ENCODE results near the gene RGS9.
A peak's percentile ranks its signal among the peaks of the same experiment; 100 is the strongest.
"Not testable (repeated sequence)": the region's sequence is repeated elsewhere in the genome, so short reads cannot be mapped to it uniquely, and the experiment has no call there.

RGS9 gene

DNA sequence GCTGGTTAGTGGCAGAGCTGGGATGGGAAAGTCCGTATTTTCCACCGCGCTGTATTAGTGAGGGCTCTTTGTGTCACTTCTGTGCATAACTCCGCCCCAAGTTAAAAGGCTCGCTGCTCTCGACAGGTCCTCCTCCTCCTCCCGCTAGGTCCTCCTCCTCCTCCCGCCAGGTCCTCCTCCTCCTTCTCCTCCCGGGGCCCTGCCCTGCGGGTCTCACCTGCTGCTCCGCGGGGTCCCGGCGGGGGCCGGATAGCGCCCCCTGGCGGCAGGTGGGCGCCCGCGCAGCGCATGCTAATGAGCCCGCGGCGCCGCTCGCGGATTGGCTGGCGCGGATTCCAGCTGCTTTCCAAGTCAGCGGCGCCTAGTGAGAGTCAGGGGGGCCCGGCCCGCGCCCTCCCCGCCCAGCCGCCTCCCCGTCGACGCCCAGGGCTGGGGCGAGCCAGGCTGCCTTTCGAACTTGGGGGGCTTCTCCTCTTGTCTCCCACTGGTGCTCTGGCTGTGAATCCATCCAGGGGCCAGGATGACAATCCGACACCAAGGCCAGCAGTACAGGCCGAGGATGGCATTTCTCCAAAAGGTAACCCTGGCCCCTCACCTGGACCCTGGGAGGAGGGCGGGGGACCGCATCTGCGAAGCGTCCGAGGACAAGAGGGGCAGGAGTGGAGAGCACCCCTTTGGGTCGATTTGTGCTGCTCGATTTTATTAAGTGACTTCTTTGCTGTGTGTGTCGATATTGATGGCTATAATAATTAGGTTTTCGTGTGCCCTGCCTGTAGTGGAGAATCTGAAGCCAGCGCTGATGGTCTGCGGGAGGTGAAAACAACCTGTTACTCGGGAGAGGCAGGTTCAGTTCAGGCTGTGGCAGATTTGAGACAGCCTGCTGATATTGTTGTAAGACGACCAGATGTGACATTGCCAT, at the start of gene RGS9:
RGS9 (plus strand) TSS at position 350 of the 919 bp plus-strand sequence; CDS start at position 521, 171 bp downstream.
- intact Hi-C loops (cut with DNase I): loop anchor here (5.0 to 10.0 kb wide), 2 partner anchors 35 to 162 kb away; no protein-coding TSS in a partner anchor
- peak; percentile 47 to 97 (median 78) for DNase-seq

DNA sequence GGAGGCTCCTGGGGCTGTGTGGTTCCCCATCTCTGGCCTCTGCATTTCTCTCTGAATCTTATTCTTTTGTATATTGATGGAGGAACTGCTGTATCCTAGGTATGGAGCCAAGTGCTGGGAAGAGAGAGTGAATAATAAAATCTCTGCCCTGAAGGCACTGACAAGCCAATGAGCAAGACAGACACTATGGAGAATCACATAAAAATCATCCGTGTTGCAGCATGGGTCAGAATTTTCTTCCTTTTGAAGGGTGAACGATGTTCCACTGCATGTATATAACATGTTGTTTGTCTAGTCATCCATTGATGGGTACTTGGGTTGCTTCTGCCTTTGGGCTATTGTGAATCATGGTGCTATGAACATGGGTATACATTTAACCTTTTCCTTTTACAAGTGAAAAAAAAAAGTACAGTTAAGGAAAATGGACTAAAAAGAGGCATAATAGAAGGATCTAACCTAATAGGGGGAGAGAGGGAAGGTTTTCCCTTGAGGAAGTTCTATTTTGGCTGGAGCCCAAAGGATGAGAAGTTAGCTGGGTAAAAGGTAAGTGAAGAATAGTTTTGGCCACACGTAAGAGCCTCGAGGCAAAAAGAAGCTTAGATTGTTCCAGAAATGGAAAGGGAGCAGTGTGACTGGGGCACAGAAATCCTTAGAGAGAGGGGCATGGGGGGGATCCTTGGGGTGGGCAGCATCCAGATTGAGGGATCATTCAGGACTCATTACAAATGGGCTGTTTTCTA, 48.4 kb upstream of the RGS9 start:
- no peak for DNase-seq
- intact Hi-C loops (cut with DNase I): no loop called here

DNA sequence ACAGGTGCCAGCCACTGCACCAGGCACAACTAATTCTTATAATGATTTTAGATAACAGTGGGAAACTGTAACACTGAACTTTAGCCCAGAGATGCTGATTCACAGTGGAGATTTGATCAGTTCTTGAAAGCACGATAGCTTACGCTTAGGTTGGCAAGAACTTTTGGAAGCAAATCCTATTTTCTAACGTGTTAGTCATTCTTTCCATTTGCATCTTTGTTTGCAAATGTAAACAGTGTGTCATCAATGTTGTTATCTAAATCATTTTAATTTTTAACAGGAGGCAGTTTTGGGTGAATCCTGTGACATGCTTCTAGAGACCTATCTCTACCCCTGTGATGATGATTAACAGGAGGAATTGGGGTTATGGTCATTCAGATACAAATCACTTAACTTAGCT, 44.9 kb upstream of the RGS9 start:
- intact Hi-C loops (cut with DNase I): no loop called here
- no peak for DNase-seq

DNA sequence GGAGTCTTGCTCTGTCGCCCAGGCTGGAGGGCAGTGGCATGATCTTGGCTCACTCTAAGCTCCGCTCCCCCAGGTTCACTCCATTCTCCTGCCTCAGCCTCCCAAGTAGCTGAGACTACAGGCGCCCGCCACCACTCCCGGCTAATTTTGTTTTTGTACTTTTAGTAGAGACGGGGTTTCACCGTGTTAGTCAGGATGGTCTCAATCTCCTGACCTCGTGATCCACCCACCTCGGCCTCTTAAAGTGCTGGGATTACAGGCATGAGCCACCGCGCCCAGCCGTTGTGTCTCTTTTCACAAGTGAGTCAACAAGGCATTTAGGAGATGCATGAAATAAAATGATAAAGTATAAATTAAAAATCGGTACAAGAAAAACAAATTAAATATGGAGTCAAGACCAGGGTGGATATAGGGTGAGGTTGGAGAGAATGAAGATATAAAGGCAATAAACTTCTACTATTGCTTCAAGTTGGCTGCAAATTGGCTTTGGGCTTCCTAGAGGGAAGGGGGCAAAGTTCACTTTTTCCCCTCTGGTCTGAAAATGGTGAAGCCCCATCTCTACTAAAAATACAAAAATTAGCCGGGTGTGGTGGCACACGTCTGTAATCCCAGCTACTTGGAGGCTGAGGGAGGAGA, 44.3 kb upstream of the RGS9 start:
- intact Hi-C loops (cut with DNase I): not testable (repeated sequence)
- DNase-seq: peak in 1 of 10 donors; percentile 55

DNA sequence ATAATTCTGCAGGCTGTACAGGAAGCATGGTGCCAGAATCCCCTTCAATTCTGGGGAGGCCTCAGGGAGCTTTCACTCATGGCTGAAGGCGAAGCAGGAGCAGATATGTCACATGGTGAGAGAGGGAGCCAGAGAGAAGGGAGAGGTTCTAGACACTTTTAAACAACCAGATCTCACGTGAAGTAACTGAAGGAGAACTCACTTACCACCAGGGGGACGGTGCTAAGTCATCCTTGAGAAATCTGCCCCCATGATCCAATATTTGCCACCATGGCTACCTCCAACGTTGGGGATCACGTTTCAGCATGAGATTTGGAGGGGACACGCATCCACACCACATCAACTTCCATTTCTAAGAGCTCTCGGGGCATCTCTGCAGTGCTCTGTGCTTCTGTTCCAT, 43.2 kb upstream of the RGS9 start:
- intact Hi-C loops (cut with DNase I): no loop called here
- DNase-seq: peak in 1 of 10 donors; percentile 4

DNA sequence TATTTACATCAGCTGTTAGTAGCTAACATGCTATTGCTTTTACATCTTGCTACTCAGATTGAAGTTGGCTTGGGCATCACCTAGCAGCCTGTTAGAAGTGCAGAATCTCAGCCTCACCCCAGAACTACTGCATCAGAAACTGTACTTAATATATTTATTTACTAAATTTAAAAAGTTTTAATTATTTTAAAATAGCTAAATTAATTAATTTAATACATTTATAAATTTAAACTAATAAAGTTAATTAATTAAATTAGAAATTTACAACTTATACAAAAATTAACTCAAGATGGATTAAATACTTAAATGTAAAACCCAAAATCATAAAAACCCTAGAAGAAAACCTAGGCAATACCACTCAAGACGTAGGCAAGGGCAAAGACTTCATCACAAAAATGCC, 41.7 kb upstream of the RGS9 start:
- intact Hi-C loops (cut with DNase I): no loop called here
- DNase-seq: no peak

DNA sequence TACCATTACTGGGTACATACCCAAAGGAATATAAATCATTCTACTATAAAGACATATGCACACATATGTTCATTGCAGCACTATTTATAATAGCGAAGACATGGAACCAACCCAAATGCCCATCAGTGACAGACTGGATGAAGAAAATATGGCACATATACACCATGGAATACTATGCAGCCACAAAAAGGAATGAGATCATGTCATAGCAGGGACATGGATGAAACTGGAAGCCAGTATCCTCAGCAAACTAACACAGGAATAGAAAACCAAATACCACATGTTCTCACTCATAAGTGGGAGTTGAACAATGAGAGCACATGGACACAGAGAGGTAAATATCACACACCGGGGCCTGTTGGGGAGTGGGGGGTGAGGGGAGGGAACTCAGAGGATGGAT, 40.8 kb upstream of the RGS9 start:
- intact Hi-C loops (cut with DNase I); DNase-seq: not testable (repeated sequence)

DNA sequence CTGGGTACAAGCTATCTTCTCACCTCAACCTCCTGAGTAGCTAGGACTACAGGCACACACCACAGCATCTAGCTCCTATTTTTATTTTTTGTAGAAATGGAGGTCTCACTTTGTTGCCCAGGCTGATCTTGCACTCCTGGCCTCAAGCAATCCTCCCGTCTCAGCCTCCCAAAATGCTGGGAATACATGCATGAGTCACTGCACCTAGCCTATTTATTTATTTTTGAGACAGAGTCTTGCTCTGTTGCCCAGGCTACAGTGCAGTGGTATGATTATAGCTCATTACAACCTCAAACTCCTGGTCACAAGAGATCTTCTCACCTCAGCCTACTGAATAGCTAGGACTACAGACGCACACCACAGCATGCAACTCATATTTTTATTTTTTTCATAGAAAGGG, 40.1 kb upstream of the RGS9 start:
- intact Hi-C loops (cut with DNase I): no loop called here
- DNase-seq: no peak

DNA sequence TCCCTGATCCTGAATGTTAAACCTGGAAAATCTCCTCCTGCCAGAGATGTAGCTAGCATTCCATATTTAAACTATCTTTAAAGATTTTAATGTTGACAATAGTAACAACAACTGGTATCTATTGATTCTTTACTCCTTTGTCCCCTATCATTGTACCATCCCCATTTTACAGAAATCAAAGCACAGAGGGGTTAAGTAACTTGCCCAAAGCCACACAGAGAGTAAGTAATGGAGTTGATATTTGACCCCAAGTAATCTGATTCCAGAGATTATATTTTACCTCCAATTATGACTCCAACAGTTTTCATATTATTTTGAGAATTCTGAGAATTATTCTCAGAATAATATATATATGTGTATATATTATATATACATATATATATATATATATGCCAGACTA, 37.7 kb upstream of the RGS9 start:
- intact Hi-C loops (cut with DNase I): no loop called here
- DNase-seq: no peak

DNA sequence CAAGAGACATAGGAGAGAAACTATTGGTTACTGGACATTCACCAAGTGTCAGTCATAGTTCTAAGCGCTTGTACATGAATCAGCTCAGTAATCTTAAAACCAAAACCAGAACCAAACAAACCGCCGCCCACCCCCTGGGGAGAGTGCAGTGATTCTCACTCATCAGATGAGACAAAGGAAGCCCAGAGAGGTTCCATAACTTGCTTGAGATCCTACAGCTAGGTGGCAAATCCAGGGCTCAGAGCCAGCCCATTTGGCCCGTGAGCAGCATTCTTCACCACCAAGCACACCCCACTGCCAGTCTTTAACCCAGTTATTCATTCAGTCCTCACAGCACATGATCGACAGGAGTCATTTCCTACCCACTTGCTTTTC, 37.2 kb upstream of the RGS9 start:
- no peak for DNase-seq

DNA sequence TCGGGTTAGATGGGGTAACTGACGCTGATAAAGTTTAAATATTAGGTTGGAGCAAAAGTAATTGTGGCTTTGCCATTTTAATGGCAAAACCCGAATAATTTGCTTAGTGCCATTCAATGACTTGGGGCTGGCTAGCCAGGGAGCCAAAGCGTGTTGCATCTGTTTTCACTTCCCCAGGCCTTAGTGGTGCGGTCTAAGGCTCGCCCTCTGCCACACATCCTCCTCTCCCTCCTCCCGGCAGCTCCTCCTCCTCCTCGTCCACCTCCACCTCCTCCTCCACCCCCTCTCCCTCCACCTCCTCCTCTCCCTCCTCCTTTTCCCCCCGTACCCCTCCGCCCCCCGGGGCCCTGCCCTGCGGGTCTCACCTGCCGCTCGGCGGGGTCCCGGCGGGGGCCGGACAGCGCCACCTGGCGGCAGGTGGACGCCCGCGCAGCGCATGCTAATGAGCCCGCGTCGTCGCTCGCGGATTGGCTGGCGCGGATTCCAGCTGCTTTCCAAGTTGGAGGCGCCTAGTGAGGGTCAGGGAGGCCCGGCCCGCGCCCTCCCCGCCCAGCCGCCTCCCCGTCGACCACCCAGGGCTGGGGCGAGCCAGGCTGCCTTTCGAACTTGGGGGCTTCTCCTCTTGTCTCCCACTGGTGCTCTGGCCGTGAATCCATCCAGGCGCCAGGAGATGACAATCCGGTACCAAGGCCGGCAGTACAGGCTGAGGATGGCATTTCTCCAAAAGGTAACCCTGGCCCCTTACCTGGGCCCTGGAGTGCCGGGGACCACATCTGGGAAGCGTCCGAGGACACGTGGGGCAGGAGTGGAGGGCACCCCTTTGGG, 36.6 kb upstream of the RGS9 start:
- DNase-seq: peak; percentile 75 to 97 (median 84)
- intact Hi-C loops (cut with DNase I): loop anchor here (5.0 kb wide), 3 partner anchors 37 to 123 kb away; partner anchors contain the start of gene RGS9

More for the DNA sequence above, 37.2 kb upstream of the RGS9 start:
- intact Hi-C loops (cut with DNase I): loop anchor here (5.0 kb wide), 3 partner anchors 37 to 123 kb away; partner anchors contain the start of gene RGS9

DNA sequence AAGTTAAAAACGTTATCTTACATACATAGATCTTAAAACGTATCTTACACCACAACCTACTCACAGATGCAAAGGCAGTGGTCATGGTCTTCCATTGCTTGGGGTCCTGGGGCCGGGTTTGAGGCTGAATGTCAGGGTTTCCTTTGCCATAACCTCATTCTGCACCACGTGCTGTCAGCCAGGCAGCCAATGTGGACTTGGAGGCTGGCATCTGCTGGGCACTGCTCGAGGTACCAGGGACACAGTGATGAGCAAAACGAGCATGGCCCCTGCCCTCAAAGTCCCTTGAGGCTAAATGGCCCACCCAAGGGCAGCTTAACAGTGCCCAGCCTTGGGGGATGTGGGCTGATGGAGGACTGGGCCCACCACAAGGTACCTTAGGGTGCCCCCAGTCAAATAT, 35.8 kb upstream of the RGS9 start:
- DNase-seq: peak in 1 of 10 donors; percentile 69
- intact Hi-C loops (cut with DNase I): loop anchor here (5.0 kb wide), 3 partner anchors 36 to 124 kb away; partner anchors contain the start of gene RGS9

DNA sequence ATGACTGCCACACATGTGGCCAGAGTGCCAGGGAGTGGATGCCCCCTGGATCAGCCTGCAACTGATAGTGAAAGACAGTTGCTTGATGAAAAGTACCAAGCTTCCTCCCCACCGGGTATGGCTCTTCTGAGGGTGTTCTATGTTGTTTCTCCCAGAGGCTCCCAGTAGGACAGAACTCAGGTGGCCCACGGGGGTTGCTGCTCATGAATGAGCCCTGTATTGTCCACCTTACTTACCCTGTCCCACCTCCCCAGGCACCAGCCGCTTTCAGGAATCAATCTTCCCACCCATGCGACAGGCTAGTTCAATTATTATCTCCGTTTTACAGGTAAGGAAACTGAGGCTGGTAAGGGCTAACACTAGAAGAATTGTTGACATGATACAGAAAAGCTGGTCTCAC, 34.9 kb upstream of the RGS9 start:
- intact Hi-C loops (cut with DNase I): loop anchor here (5.0 kb wide), 3 partner anchors 35 to 125 kb away; partner anchors contain the start of gene RGS9

DNA sequence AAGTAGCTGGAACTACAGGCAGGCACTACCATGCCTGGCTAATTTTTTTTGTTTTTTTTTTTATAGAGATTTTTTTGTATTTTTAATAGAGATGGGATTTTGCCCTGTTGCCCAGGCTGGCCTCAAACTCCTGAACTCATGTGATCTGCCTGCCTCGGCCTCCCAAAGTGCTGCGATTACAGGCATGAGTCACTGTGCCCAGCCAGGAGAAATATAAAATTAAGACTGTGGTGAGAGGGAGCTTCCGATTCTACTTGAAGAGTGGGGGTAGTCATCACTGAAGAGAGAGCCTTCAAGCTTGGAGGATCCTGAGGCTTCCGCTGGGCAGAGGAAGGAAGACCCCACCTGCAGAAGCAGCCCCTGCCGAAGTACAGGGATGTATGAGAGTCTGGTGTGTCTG, 34.4 kb upstream of the RGS9 start:
- intact Hi-C loops (cut with DNase I): loop anchor here (5.0 kb wide), 3 partner anchors 35 to 125 kb away; partner anchors contain the start of gene RGS9
- DNase-seq: no peak

More for the DNA sequence above, 34.9 kb upstream of the RGS9 start:
- DNase-seq: peak in 1 of 10 donors; percentile 19

DNA sequence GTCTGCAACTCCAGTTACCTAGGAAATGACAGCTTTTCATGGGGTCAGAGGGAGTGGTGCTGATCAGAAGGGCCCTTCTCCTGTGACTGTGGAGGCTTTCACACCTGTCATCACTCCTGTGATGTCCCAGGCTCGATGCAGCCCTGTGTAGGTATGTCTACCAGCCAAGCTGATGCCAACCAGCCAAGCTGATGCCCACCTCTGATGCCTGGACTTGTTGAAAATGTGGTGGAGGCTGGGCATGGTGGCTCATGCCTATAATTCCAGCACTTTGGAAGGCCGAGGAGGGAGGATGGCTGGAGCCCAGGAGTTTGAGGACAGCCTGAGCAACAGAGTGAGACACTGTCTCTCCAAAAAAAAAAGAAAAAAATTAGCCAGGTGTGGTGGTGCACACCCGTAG, 33.7 kb upstream of the RGS9 start:
- no peak for DNase-seq
- intact Hi-C loops (cut with DNase I): loop anchor here (5.0 kb wide), 3 partner anchors 34 to 126 kb away; partner anchors contain the start of gene RGS9

DNA sequence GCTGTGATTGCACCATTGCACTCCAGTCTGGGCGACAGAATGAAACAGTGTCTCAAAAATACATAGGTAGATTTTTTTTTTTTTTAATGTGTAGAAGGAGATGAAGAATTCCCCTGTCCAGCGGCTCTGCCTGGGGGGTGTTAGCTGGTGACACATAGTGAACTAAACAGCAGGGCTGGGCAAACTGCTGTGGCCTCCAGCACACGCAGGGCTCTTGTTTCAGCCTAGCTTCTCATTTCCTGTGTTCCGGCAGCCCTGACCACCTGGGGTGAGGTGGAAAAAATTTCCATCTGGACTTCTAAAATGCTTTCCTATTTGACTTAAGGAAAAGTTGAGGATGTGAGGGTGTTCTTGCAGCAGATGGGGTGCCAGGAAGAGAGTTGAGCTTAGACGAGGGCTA, 33.3 kb upstream of the RGS9 start:
- no peak for DNase-seq
- intact Hi-C loops (cut with DNase I): loop anchor here (5.0 kb wide), 3 partner anchors 33 to 127 kb away; partner anchors contain the start of gene RGS9

DNA sequence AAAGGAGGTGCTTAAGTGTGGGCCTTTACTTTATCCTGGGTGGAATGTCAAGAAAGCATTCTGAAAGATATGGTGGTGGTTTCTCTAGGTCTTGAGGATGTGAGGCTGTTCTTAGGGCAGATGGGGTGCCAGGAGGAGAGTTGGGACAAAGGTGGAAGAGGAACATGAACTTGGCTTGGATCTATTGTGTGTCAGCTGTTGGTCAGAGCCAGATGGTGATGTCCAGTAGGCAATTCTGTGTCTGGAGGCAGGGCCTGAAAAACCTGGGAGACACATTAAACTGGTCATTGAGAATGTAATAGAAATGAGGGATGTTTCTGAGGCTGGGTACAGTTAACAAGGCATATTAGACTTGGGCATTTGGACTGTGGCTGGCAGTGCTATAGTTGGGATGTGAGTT, 32.6 kb upstream of the RGS9 start:
- intact Hi-C loops (cut with DNase I): loop anchor here (5.0 kb wide), 3 partner anchors 33 to 127 kb away; partner anchors contain the start of gene RGS9
- DNase-seq: no peak

DNA sequence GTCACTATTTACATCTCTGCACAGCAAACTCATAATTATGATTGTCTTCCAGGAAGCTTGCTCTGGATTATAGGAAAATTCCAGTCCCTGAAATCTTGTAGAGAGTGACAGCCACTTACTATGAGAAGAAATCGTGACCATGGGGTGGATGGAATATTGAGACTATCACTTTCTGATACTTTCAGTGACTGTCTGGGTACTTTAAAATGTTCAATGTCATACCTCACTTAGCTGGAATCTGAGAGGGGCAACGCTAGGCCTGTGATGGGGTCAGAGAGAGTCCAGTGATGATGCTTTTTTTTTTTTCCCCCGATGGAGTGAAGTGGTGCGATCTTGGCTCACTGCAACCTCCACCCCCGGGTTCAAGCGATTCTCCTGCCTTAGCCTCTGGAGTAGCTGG, 32.2 kb upstream of the RGS9 start:
- intact Hi-C loops (cut with DNase I): loop anchor here (5.0 kb wide), 3 partner anchors 32 to 128 kb away; partner anchors contain the start of gene RGS9
- no peak for DNase-seq

DNA sequence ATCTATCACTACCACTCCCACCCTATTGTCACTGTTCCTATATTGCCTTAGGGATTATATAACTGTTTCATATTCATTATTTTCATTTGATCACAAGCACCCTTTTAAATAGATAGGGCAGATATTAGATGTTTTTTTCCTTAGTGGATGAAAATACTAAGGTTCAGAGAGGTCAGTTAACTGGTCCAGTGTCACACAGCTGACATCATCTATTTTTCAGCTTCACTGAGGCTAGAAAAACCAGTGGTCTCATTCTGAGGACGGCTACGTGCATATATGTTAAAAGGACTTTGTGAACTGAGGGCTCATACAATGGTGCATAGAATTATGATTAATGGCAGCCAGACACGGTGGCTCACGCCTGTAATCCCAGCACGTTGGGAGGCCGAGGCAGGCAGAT, 29.0 kb upstream of the RGS9 start:
- intact Hi-C loops (cut with DNase I): no loop called here

More for the DNA sequence above, 29.0 kb upstream of the RGS9 start:
- DNase-seq: no peak
